ENCODE results near the gene PDGFRB.

- no peak for TF ChIP-seq CTCF (IDR thresholded peaks at IDR 0.05)
- no peak for TF ChIP-seq POLR2A (IDR thresholded peaks at IDR 0.05)
Observed at GRCh38 chr5:150167512-150167850, 11.8 kb upstream of the PDGFRB start.
